H1 (cell line): ENCODE measurements around the gene FCN3. TPM values are rescaled to one million over a fixed set of nuclear protein-coding genes. Genes with fewer than 3 reads are reported as not detected.

Experiments used
- CREB1 ChIP-seq: IDR thresholded peaks from 2 replicates; pipeline ENCODE4 v1.6.1; 2012; ENCODE audit warnings: inconsistent platforms
- JUN ChIP-seq: IDR thresholded peaks from 2 replicates; pipeline ENCODE4 v1.6.1; 2011; ENCODE audit warnings: low read depth, mild to moderate bottlenecking, improper control_type of control experiment, low read length
- SUZ12 ChIP-seq: fragments of 200-600 bp; sonication (generic); IDR thresholded peaks from 2 replicates; pipeline ENCODE4 v1.6.1; 2012; ENCODE audit warnings: mild to moderate bottlenecking, inconsistent platforms, low read length, moderate library complexity, mixed read lengths
- polyA plus RNA-seq, 7 experiments: library from polyadenylated mRNA; depleted of rRNA in 3 of 7; stranded (reverse) in 5 of 7; unstranded in 2 of 7; fragments of >200 nt in 5 of 7; fragments of 200-250 nt in 2 of 7; gene quantifications; 1 replicate in 5 of 7; 2 replicates in 1 of 7; 4 replicates in 1 of 7; pipeline versions ENCODE4 v1.2.1 to v1.2.3, GENCODE V29; 2011 to 2013; ENCODE audit warnings: missing spikeins in 2 of 7, mixed read lengths in 2 of 7
- total RNA-seq: library from RNA; stranded (reverse); fragmentation: NEBNext Ultra II Directional; extraction: Animal tissue kit (Norgen Biotek cat#: 25700); gene quantifications from 2 replicates; pipeline ENCODE4 v1.2.1, GENCODE V29; 2021
- TF ChIP-seq, protein P1 (sequence below): fragments of 300-600 bp; sonication (generic); IDR thresholded peaks from 2 replicates; pipeline ENCODE4 v1.7.1; 2012; ENCODE audit warnings: low read length, moderate library complexity, mild to moderate bottlenecking, inconsistent platforms; ENCODE audit not compliant: insufficient replicate concordance
- TF ChIP-seq, protein P2 (sequence below): IDR thresholded peaks from 2 replicates; pipeline ENCODE4 v1.6.1; 2012; ENCODE audit warnings: low read length, inconsistent platforms

The FCN3 gene
- total and polyA plus RNA-seq, 2 of the 8 experiments (the other 6 are each of a cell fraction or from before 2014, with no cell fraction given): 0.30 to 0.57 TPM

DNA sequence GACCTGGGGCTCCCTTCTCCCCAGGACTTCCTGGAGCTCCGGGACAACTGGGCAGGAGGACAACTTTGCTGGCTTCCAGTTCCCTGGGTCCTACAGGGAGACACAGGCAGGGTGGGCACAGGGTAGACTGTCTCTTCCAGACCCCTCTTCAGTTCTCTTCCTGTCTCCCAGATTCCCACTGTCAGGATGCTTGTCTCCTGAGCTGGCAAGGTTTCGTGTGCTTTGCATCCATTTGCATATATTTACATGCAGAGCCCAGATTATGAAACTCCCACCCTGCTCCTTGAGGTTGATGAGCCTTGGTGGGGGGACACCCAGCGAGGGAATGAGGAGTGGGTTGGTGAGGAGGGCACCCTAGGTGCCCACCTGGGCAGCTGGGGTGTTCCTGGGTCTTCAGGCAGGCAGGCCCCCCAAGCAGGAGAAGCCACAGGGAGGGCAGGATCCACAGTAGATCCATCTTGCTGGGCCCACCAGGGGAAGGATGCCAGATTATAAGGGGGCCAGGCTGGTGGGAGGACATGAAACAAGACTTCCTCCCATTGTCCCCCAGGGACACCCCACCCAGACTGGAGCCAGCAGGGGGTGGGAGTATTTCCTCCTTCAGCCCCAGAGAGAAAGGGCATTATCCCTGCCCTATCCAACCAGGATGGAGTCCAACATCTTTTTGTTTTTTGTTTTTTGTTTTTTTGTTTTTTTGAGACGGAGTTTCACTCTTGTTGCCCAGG, at the start of gene FCN3 (continued):
- TF ChIP-seq, protein P1, sequence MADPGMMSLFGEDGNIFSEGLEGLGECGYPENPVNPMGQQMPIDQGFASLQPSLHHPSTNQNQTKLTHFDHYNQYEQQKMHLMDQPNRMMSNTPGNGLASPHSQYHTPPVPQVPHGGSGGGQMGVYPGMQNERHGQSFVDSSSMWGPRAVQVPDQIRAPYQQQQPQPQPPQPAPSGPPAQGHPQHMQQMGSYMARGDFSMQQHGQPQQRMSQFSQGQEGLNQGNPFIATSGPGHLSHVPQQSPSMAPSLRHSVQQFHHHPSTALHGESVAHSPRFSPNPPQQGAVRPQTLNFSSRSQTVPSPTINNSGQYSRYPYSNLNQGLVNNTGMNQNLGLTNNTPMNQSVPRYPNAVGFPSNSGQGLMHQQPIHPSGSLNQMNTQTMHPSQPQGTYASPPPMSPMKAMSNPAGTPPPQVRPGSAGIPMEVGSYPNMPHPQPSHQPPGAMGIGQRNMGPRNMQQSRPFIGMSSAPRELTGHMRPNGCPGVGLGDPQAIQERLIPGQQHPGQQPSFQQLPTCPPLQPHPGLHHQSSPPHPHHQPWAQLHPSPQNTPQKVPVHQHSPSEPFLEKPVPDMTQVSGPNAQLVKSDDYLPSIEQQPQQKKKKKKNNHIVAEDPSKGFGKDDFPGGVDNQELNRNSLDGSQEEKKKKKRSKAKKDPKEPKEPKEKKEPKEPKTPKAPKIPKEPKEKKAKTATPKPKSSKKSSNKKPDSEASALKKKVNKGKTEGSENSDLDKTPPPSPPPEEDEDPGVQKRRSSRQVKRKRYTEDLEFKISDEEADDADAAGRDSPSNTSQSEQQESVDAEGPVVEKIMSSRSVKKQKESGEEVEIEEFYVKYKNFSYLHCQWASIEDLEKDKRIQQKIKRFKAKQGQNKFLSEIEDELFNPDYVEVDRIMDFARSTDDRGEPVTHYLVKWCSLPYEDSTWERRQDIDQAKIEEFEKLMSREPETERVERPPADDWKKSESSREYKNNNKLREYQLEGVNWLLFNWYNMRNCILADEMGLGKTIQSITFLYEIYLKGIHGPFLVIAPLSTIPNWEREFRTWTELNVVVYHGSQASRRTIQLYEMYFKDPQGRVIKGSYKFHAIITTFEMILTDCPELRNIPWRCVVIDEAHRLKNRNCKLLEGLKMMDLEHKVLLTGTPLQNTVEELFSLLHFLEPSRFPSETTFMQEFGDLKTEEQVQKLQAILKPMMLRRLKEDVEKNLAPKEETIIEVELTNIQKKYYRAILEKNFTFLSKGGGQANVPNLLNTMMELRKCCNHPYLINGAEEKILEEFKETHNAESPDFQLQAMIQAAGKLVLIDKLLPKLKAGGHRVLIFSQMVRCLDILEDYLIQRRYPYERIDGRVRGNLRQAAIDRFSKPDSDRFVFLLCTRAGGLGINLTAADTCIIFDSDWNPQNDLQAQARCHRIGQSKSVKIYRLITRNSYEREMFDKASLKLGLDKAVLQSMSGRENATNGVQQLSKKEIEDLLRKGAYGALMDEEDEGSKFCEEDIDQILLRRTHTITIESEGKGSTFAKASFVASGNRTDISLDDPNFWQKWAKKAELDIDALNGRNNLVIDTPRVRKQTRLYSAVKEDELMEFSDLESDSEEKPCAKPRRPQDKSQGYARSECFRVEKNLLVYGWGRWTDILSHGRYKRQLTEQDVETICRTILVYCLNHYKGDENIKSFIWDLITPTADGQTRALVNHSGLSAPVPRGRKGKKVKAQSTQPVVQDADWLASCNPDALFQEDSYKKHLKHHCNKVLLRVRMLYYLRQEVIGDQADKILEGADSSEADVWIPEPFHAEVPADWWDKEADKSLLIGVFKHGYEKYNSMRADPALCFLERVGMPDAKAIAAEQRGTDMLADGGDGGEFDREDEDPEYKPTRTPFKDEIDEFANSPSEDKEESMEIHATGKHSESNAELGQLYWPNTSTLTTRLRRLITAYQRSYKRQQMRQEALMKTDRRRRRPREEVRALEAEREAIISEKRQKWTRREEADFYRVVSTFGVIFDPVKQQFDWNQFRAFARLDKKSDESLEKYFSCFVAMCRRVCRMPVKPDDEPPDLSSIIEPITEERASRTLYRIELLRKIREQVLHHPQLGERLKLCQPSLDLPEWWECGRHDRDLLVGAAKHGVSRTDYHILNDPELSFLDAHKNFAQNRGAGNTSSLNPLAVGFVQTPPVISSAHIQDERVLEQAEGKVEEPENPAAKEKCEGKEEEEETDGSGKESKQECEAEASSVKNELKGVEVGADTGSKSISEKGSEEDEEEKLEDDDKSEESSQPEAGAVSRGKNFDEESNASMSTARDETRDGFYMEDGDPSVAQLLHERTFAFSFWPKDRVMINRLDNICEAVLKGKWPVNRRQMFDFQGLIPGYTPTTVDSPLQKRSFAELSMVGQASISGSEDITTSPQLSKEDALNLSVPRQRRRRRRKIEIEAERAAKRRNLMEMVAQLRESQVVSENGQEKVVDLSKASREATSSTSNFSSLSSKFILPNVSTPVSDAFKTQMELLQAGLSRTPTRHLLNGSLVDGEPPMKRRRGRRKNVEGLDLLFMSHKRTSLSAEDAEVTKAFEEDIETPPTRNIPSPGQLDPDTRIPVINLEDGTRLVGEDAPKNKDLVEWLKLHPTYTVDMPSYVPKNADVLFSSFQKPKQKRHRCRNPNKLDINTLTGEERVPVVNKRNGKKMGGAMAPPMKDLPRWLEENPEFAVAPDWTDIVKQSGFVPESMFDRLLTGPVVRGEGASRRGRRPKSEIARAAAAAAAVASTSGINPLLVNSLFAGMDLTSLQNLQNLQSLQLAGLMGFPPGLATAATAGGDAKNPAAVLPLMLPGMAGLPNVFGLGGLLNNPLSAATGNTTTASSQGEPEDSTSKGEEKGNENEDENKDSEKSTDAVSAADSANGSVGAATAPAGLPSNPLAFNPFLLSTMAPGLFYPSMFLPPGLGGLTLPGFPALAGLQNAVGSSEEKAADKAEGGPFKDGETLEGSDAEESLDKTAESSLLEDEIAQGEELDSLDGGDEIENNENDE: no peak
- TF ChIP-seq SUZ12 (no peak), JUN (no peak), CREB1 (no peak)
- TF ChIP-seq, protein P2, sequence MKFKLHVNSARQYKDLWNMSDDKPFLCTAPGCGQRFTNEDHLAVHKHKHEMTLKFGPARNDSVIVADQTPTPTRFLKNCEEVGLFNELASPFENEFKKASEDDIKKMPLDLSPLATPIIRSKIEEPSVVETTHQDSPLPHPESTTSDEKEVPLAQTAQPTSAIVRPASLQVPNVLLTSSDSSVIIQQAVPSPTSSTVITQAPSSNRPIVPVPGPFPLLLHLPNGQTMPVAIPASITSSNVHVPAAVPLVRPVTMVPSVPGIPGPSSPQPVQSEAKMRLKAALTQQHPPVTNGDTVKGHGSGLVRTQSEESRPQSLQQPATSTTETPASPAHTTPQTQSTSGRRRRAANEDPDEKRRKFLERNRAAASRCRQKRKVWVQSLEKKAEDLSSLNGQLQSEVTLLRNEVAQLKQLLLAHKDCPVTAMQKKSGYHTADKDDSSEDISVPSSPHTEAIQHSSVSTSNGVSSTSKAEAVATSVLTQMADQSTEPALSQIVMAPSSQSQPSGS: no peak
